HepG2 (cell line): Measurements from ENCODE around the gene DCUN1D3. TPM values are rescaled to one million over a fixed set of nuclear protein-coding genes. Genes with fewer than 3 reads are reported as not detected.

ENCODE experiments used
- AGO2 ChIP-seq: fragments of 200-400 bp; formaldehyde crosslinking; optimal IDR thresholded peaks from 2 replicates; pipeline ENCODE3; 2017; ENCODE audit warnings: mild to moderate bottlenecking, low read depth, low read length, moderate library complexity
- DR1 ChIP-seq: sonication (generic); formaldehyde crosslinking; IDR thresholded peaks from 2 replicates; pipeline ENCODE4 v1.8.0; 2021; ENCODE audit warnings: mild to moderate bottlenecking, missing genetic modification reagents, inconsistent platforms
- FOXK2 ChIP-seq: fragments of 450-650 bp; IDR thresholded peaks from 2 replicates; pipeline ENCODE4 v1.6.1; 2016
- FOXO4 ChIP-seq: sonication (generic); formaldehyde crosslinking; conservative IDR thresholded peaks from 2 replicates; pipeline ENCODE4 v1.8.1; 2023; ENCODE audit warnings: missing genetic modification reagents
- HNF1A ChIP-seq, 2 experiments: sonication (generic) in 1 of 2; formaldehyde crosslinking in 1 of 2; IDR thresholded peaks; 2 replicates each; pipeline versions ENCODE4 v1.4.0 to v1.6.1; 2016 to 2020; ENCODE audit warnings: borderline replicate concordance in 1 of 2, low read depth in 1 of 2, mild to moderate bottlenecking in 1 of 2, missing genetic modification reagents in 1 of 2
- MTA1 ChIP-seq: sonication (generic); formaldehyde crosslinking; IDR thresholded peaks from 2 replicates; pipeline ENCODE4 v1.4.0; 2020; ENCODE audit warnings: missing genetic modification reagents, mild to moderate bottlenecking, borderline replicate concordance
- MZF1 ChIP-seq: sonication (generic); formaldehyde crosslinking; IDR thresholded peaks from 2 replicates; pipeline ENCODE4 v1.8.1; 2023; ENCODE audit warnings: mild to moderate bottlenecking, missing genetic modification reagents, borderline replicate concordance
- POLR2AphosphoS5 ChIP-seq: IDR thresholded peaks from 2 replicates; pipeline ENCODE4 v1.6.1; 2012; ENCODE audit warnings: low read depth, low read length
- PTBP1 ChIP-seq: fragments of 200-400 bp; formaldehyde crosslinking; IDR thresholded peaks from 2 replicates; pipeline ENCODE4 v1.6.1; 2018; ENCODE audit warnings: low read length, low read depth; ENCODE audit not compliant: poor library complexity, severe bottlenecking
- REST ChIP-seq, 2 experiments: IDR thresholded peaks; 2 replicates each; pipeline ENCODE4 v1.6.1; 2011 to 2012; ENCODE audit warnings: low read length in 2 of 2, borderline replicate concordance in 1 of 2, low read depth in 1 of 2, mild to moderate bottlenecking in 1 of 2, moderate library complexity in 1 of 2
- ZBTB1 ChIP-seq: sonication (generic); formaldehyde crosslinking; IDR thresholded peaks from 2 replicates; pipeline ENCODE4 v1.4.0; 2020; ENCODE audit warnings: missing genetic modification reagents, borderline replicate concordance
- ZBTB21 ChIP-seq: sonication (generic); formaldehyde crosslinking; IDR thresholded peaks from 2 replicates; pipeline ENCODE4 v1.4.0; 2020; ENCODE audit warnings: missing genetic modification reagents
- ZNF17 ChIP-seq: sonication (generic); formaldehyde crosslinking; IDR thresholded peaks from 2 replicates; pipeline ENCODE4 v1.5.0; 2020; ENCODE audit warnings: mild to moderate bottlenecking, missing genetic modification reagents
- ZNF251 ChIP-seq: sonication (generic); formaldehyde crosslinking; IDR thresholded peaks from 2 replicates; pipeline ENCODE4 v1.9.0; 2021; ENCODE audit warnings: mild to moderate bottlenecking, missing genetic modification reagents
- ZNF383 ChIP-seq: sonication (generic); formaldehyde crosslinking; IDR thresholded peaks from 2 replicates; pipeline ENCODE4 v1.4.0; 2020; ENCODE audit warnings: missing genetic modification reagents, mild to moderate bottlenecking, borderline replicate concordance
- ZNF556 ChIP-seq: sonication (generic); formaldehyde crosslinking; IDR thresholded peaks from 2 replicates; pipeline ENCODE4 v1.4.0; 2020; ENCODE audit warnings: mild to moderate bottlenecking, missing genetic modification reagents, borderline replicate concordance
- ZNF746 ChIP-seq: sonication (generic); formaldehyde crosslinking; IDR thresholded peaks from 2 replicates; pipeline ENCODE4 v1.8.0; 2022; ENCODE audit warnings: mild to moderate bottlenecking, missing genetic modification reagents
- ZNF776 ChIP-seq: sonication (generic); formaldehyde crosslinking; IDR thresholded peaks from 2 replicates; pipeline ENCODE4 v1.4.0; 2020; ENCODE audit warnings: mild to moderate bottlenecking, missing genetic modification reagents
- polyA plus RNA-seq, 8 experiments: library from polyadenylated mRNA; depleted of rRNA in 3 of 8; stranded (reverse) in 7 of 8; unstranded in 1 of 8; fragments of >200 nt; fragmentation: Illumina TruSeq in 4 of 8; extraction: Trizol in 4 of 8; gene quantifications; 2 replicates each; pipeline versions ENCODE4 v1.2.1 to v1.2.3, GENCODE V29; 2011 to 2016; ENCODE audit warnings: low read depth in 4 of 8, missing spikeins in 1 of 8, mixed read lengths in 1 of 8; ENCODE audit not compliant: insufficient read depth in 1 of 8
- total RNA-seq, 5 experiments: library from RNA; depleted of rRNA; stranded (reverse); fragments of >200 nt; fragmentation: Illumina TruSeq; extraction: Trizol; gene quantifications; 2 replicates each; pipeline ENCODE4 v1.2.3, GENCODE V29; 2016; ENCODE audit warnings: low read depth in 1 of 5

Gene DCUN1D3
- total and polyA plus RNA-seq, 2 of the 13 experiments (the other 11 are each of a cell fraction or from before 2014, with no cell fraction given): 5.0 to 19.3 TPM

- peak; percentile 24 for TF ChIP-seq AGO2
- TF ChIP-seq ZNF251: no peak
- TF ChIP-seq ZBTB1 (CRISPR knock-in tag): no peak
- TF ChIP-seq POLR2AphosphoS5: 0 out of 2 replicates have a peak, but pooled peaks have one; percentile 25
- TF ChIP-seq DR1: no peak
- TF ChIP-seq MTA1 (CRISPR knock-in tag): no peak
- no peak for TF ChIP-seq ZBTB21
- TF ChIP-seq ZNF556 (CRISPR knock-in tag): no peak
- TF ChIP-seq ZNF17 (CRISPR knock-in tag): no peak
- 0 out of 2 replicates have a peak, but pooled peaks have one; percentile 73 for TF ChIP-seq MZF1 (CRISPR knock-in tag)
- TF ChIP-seq PTBP1: no peak
- TF ChIP-seq ZNF383: no peak
- no peak for TF ChIP-seq FOXO4
- no peak for TF ChIP-seq ZNF776 (CRISPR knock-in tag)
- no peak for TF ChIP-seq FOXK2
- no peak for TF ChIP-seq ZNF746 (CRISPR knock-in tag)
- TF ChIP-seq REST (IDR thresholded peaks at IDR 0.05; ENCODE audit: borderline replicate concordance in 1 of 2, low read depth in 1 of 2, low read length in 2 of 2): no peak
- no peak for TF ChIP-seq HNF1A (IDR thresholded peaks at IDR 0.05; ENCODE audit: low read depth)
- no peak for TF ChIP-seq HNF1A (CRISPR knock-in tag; IDR thresholded peaks at IDR 0.05; ENCODE audit: borderline replicate concordance)
Observed at GRCh38 chr16:20807862-20808261, 92.3 kb downstream of the DCUN1D3 start (continued).
